SK-N-SH (cell line): ENCODE data around the gene PSEN2. TPM values are rescaled to one million over a fixed set of nuclear protein-coding genes. Genes with fewer than 3 reads are reported as not detected.

Experiments
- CTCF ChIA-PET: fragments of 300-600, 350-600 bp; formaldehyde crosslinking; extraction: SDS; loops from one replicate; lab custom pipeline; 2021; lab: Yijun Ruan, JAX
- POLR2A ChIA-PET: fragments of 350-600 bp; sonication (Branson Sonifier 250); formaldehyde crosslinking; extraction: SDS; loops from one replicate; lab custom pipeline; 2020; ENCODE audit warnings: antibody characterized with exemption, inconsistent platforms; lab: Yijun Ruan, JAX
- DNase-seq: peaks from one replicate; pipeline ENCODE4 v3.0.0; 2012
- H2AFZ ChIP-seq: fragments of 200-600 bp; sonication (generic); 2 replicates; pipeline ENCODE4 v1.8.1; 2016; ENCODE audit warnings: antibody characterized with exemption, mild to moderate bottlenecking, low read depth
- H3F3A ChIP-seq: fragments of 200-600 bp; sonication (generic); replicated peaks from 2 replicates; pipeline ENCODE3; 2016; ENCODE audit warnings: antibody characterized with exemption, mild to moderate bottlenecking; ENCODE audit not compliant: insufficient read depth
- H3K27ac ChIP-seq, 2 experiments: fragments of 200-500 bp in 1 of 2; fragments of 200-600 bp in 1 of 2; sonication (Bioruptor generic) in 1 of 2; sonication (generic), shearing (Covaris generic) in 1 of 2; 2 replicates each; pipeline versions ENCODE4 v1.5.1 to v1.6.1; 2014 to 2016; ENCODE audit warnings: low read depth in 2 of 2, inconsistent platforms in 1 of 2, low read length in 1 of 2, mild to moderate bottlenecking in 1 of 2, mixed read lengths in 1 of 2
- H3K27me3 ChIP-seq: fragments of 200-600 bp; sonication (generic), shearing (Covaris generic); 2 replicates; pipeline ENCODE4 v1.6.1; 2016; ENCODE audit warnings: mixed run types; ENCODE audit not compliant: insufficient read depth
- H3K36me3 ChIP-seq, 2 experiments: fragments of 200-500 bp in 1 of 2; fragments of 200-600 bp in 1 of 2; sonication (Bioruptor generic) in 1 of 2; sonication (generic) in 1 of 2; replicated peaks in 1 of 2; 2 replicates each; pipeline versions ENCODE3 to v1.5.1; 2014 to 2016; ENCODE audit warnings: low read length in 1 of 2, mild to moderate bottlenecking in 1 of 2; ENCODE audit not compliant: insufficient read depth in 2 of 2, control insufficient read depth in 1 of 2
- H3K4me1 ChIP-seq, 2 experiments: fragments of 200-500 bp in 1 of 2; fragments of 200-600 bp in 1 of 2; sonication (Bioruptor generic) in 1 of 2; sonication (generic), shearing (Covaris generic) in 1 of 2; 2 replicates each; pipeline versions ENCODE4 v1.5.1 to v1.6.1; 2014 to 2016; ENCODE audit warnings: low read depth in 1 of 2, low read length in 1 of 2, mixed run types in 1 of 2; ENCODE audit not compliant: insufficient read depth in 2 of 2, control insufficient read depth in 1 of 2
- H3K4me2 ChIP-seq: fragments of 200-600 bp; sonication (generic), shearing (Covaris generic); 2 replicates; pipeline ENCODE4 v1.6.1; 2017; ENCODE audit warnings: mixed run types
- H3K4me3 ChIP-seq, 2 experiments: fragments of 200-500 bp in 1 of 2; fragments of 200-600 bp in 1 of 2; sonication (Bioruptor generic) in 1 of 2; sonication (generic), shearing (Covaris generic) in 1 of 2; 2 replicates each; pipeline versions ENCODE4 v1.5.1 to v1.8.1; 2014 to 2016; ENCODE audit warnings: low read depth in 2 of 2, inconsistent platforms in 1 of 2, low read length in 1 of 2, mild to moderate bottlenecking in 1 of 2, mixed read lengths in 1 of 2, moderate library complexity in 1 of 2
- H3K79me2 ChIP-seq: fragments of 200-600 bp; sonication (generic); 2 replicates; pipeline ENCODE4 v1.8.1; 2017; ENCODE audit warnings: mild to moderate bottlenecking; ENCODE audit not compliant: insufficient read depth
- H3K9ac ChIP-seq: fragments of 200-600 bp; sonication (generic); 2 replicates; pipeline ENCODE4 v1.6.1; 2017; ENCODE audit warnings: mixed run types
- H3K9me2 ChIP-seq: fragments of 200-600 bp; sonication (generic); 2 replicates; pipeline ENCODE4 v1.6.1; 2017; ENCODE audit warnings: mixed run types
- H3K9me3 ChIP-seq: fragments of 200-600 bp; sonication (generic); 2 replicates; pipeline ENCODE4 v1.6.1; 2017; ENCODE audit warnings: mixed run types, mild to moderate bottlenecking, moderate library complexity
- H4K20me1 ChIP-seq: fragments of 200-600 bp; sonication (generic); 2 replicates; pipeline ENCODE4 v1.6.1; 2017; ENCODE audit warnings: mild to moderate bottlenecking, mixed run types; ENCODE audit not compliant: insufficient read depth
- CHD2 ChIP-seq: fragments of 150-350 bp; IDR thresholded peaks from 2 replicates; pipeline ENCODE4 v1.6.1; 2018; ENCODE audit warnings: low read length; ENCODE audit not compliant: partially characterized antibody
- ELF1 ChIP-seq: IDR thresholded peaks from 2 replicates; pipeline ENCODE4 v1.4.0; 2012
- EP300 ChIP-seq, 2 experiments: IDR thresholded peaks; 2 replicates each; pipeline versions ENCODE4 v1.4.0 to v1.6.1; 2012; ENCODE audit warnings: borderline replicate concordance in 1 of 2, low read depth in 1 of 2, low read length in 1 of 2
- EZH2phosphoT487 ChIP-seq: fragments of 200-600 bp; sonication (generic); IDR thresholded peaks from 2 replicates; pipeline ENCODE4 v1.6.1; 2017; ENCODE audit warnings: low read depth, mixed run types, mild to moderate bottlenecking, antibody characterized with exemption, moderate library complexity, borderline replicate concordance
- FOSL2 ChIP-seq: IDR thresholded peaks from 2 replicates; pipeline ENCODE4 v1.4.0; 2012; ENCODE audit warnings: low read depth, mild to moderate bottlenecking, moderate library complexity, borderline replicate concordance
- FOXJ3 ChIP-seq: sonication (generic); formaldehyde crosslinking; IDR thresholded peaks from 2 replicates; pipeline ENCODE4 v1.5.1; 2020; ENCODE audit warnings: mild to moderate bottlenecking, missing genetic modification reagents
- JUND ChIP-seq: IDR thresholded peaks from 2 replicates; pipeline ENCODE4 v1.4.0; 2012
- MXI1 ChIP-seq: IDR thresholded peaks from 2 replicates; pipeline ENCODE4 v1.6.1; 2012; ENCODE audit warnings: mild to moderate bottlenecking, low read depth, low read length, improper control_type of control experiment
- NFIC ChIP-seq: IDR thresholded peaks from 2 replicates; pipeline ENCODE4 v1.4.0; 2012; ENCODE audit warnings: borderline replicate concordance
- RFX5 ChIP-seq: IDR thresholded peaks from 2 replicates; pipeline ENCODE4 v1.6.1; 2012; ENCODE audit warnings: mild to moderate bottlenecking, improper control_type of control experiment, low read length
- SIN3A ChIP-seq: IDR thresholded peaks from 2 replicates; pipeline ENCODE4 v1.6.1; 2012; ENCODE audit warnings: low read depth, mild to moderate bottlenecking, low read length, moderate library complexity, borderline replicate concordance
- TCF12 ChIP-seq: IDR thresholded peaks from 2 replicates; pipeline ENCODE4 v1.4.0; 2012
- YY1 ChIP-seq: IDR thresholded peaks from 2 replicates; pipeline ENCODE4 v1.4.0; 2012; ENCODE audit warnings: low read depth, mild to moderate bottlenecking
- whole genome bisulfite sequencing: methylation state at CpG from one replicate; pipeline ENCODE4 v1.1.6; 2017; ENCODE audit warnings: low lambda C conversion rate; 5-methylcytosine and 5-hydroxymethylcytosine counted together
- polyA plus RNA-seq, 3 experiments: library from polyadenylated mRNA; depleted of rRNA; stranded (reverse); fragments of >200 nt; gene quantifications; 2 replicates each; pipeline ENCODE4 v1.2.3, GENCODE V29; 2012
- TF ChIP-seq, protein P1 (sequence below): fragments of 150-350 bp; IDR thresholded peaks from 2 replicates; pipeline ENCODE4 v1.6.1; 2017; ENCODE audit warnings: antibody characterized with exemption, low read length, low read depth, borderline replicate concordance
- TF ChIP-seq, protein P2 (sequence below): IDR thresholded peaks from 2 replicates; pipeline ENCODE4; 2012
- TF ChIP-seq, protein P3 (sequence below): fragments of 200-600 bp; sonication (generic); IDR thresholded peaks from 2 replicates; pipeline ENCODE4 v1.6.1; 2017; ENCODE audit warnings: antibody characterized with exemption, mild to moderate bottlenecking, moderate library complexity
- TF ChIP-seq, protein P4 (sequence below): IDR thresholded peaks from 2 replicates; pipeline ENCODE4 v1.4.0; 2012; ENCODE audit warnings: low read depth
- TF ChIP-seq, protein P5 (sequence below): fragments of 150-350 bp; IDR thresholded peaks from 2 replicates; pipeline ENCODE4 v1.6.1; 2016; ENCODE audit warnings: mild to moderate bottlenecking, low read depth, low read length

PSEN2 gene
- polyA plus RNA-seq, 1 of the 3 experiments (the other 2 are of a cell fraction) = 20.2 TPM

DNA sequence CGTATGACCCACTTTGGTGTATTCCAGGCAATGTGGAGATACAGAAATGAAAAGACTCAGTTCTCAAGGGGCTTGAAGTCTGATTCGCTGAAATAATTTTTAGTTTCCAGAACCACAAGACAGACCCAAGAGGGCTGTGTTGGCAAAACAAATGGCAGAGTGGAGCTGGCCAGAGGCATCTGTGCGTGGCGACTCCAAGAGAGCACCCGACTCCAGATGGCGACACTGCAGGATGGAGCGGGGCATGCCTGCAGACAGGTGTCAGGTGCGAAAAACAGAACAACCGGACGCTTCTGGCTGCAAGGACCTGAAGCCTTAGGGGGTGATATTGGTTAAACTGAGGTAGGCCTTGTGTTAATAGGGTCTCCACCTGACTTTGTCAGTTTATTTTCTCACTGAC, 38.0 kb downstream of the PSEN2 start:
- Histone ChIP-seq H4K20me1 (no peaks in the 10 kb centered on the region), H3K4me2 (no peak overlapping the region), H3K27ac (no peak overlapping the region), H3F3A (no peaks in the 10 kb centered on the region), H3K36me3 (no peaks in the 10 kb centered on the region), H2AFZ (no peak overlapping the region), H3K4me3 (no peak overlapping the region), H3K27me3 (no peaks in the 10 kb centered on the region), H3K9me3 (no peaks in the 10 kb centered on the region), H3K4me1 (no peaks in the 10 kb centered on the region; a peak in 1 of 4 replicates), H3K9ac (no peak overlapping the region), H3K9me2 (no peaks in the 10 kb centered on the region), H3K79me2 (no peaks in the 10 kb centered on the region)
- CTCF ChIA-PET = no interaction called here
- TF ChIP-seq EP300 (IDR thresholded peaks at IDR 0.05; ENCODE audit: borderline replicate concordance in 1 of 2, low read depth in 1 of 2, low read length in 1 of 2) = no peak
- TF ChIP-seq, protein P1, sequence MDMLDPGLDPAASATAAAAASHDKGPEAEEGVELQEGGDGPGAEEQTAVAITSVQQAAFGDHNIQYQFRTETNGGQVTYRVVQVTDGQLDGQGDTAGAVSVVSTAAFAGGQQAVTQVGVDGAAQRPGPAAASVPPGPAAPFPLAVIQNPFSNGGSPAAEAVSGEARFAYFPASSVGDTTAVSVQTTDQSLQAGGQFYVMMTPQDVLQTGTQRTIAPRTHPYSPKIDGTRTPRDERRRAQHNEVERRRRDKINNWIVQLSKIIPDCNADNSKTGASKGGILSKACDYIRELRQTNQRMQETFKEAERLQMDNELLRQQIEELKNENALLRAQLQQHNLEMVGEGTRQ = no peak
- TF ChIP-seq RFX5 = no peak
- TF ChIP-seq JUND = no peak
- TF ChIP-seq, protein P2, sequence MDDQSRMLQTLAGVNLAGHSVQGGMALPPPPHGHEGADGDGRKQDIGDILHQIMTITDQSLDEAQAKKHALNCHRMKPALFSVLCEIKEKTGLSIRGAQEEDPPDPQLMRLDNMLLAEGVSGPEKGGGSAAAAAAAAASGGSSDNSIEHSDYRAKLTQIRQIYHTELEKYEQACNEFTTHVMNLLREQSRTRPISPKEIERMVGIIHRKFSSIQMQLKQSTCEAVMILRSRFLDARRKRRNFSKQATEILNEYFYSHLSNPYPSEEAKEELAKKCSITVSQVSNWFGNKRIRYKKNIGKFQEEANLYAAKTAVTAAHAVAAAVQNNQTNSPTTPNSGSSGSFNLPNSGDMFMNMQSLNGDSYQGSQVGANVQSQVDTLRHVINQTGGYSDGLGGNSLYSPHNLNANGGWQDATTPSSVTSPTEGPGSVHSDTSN = no peak
- TF ChIP-seq TCF12 = no peak
- TF ChIP-seq, protein P3, sequence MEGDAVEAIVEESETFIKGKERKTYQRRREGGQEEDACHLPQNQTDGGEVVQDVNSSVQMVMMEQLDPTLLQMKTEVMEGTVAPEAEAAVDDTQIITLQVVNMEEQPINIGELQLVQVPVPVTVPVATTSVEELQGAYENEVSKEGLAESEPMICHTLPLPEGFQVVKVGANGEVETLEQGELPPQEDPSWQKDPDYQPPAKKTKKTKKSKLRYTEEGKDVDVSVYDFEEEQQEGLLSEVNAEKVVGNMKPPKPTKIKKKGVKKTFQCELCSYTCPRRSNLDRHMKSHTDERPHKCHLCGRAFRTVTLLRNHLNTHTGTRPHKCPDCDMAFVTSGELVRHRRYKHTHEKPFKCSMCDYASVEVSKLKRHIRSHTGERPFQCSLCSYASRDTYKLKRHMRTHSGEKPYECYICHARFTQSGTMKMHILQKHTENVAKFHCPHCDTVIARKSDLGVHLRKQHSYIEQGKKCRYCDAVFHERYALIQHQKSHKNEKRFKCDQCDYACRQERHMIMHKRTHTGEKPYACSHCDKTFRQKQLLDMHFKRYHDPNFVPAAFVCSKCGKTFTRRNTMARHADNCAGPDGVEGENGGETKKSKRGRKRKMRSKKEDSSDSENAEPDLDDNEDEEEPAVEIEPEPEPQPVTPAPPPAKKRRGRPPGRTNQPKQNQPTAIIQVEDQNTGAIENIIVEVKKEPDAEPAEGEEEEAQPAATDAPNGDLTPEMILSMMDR = no peak
- WGBS = 95% methylated on average over 10 of the region's 10 CpGs
- POLR2A ChIA-PET = no interaction called here
- no peak for DNase-seq

DNA sequence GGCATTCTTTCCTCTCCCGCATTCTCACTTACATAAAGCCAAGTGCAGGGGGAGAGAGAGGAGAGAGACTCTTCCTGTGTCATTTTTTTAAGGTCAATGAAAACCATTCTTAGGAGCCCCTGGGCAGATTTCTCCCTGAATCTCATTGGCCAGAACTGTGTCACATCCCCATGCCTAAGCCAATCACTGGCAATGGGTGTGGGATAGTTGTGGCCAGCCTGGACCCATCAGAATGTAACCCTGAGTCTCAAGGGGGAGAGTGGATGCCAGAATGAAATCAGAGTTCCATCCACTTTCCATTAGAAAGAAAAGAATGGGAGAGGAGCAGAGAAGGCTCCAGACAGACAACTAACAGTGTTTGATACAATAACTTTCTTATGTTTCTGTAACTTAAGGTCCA, 38.5 kb downstream of the PSEN2 start:
- no peaks in the 10 kb centered on the region for H3K36me3 ChIP-seq
- WGBS = 100% methylated on average over 1 of the region's 1 CpG
- no peaks in the 10 kb centered on the region for H3K79me2 ChIP-seq
- ChIA-PET CTCF (no interaction called here), POLR2A (no interaction called here)
- H3K27me3 ChIP-seq = no peaks in the 10 kb centered on the region
- no peak for DNase-seq
- no peak overlapping the region for H2AFZ ChIP-seq
- H3K4me3 ChIP-seq = no peak overlapping the region
- H3K9me2 ChIP-seq = no peaks in the 10 kb centered on the region
- TF ChIP-seq EZH2phosphoT487 (no peak), ELF1 (no peak), FOSL2 (no peak), NFIC (no peak), FOXJ3 (CRISPR knock-in tag) (no peak), YY1 (no peak), TCF12 (no peak), MXI1 (no peak), CHD2 (no peak), SIN3A (no peak)
- TF ChIP-seq, protein P3 = no peak
- TF ChIP-seq, protein P2 = no peak
- TF ChIP-seq, protein P4, sequence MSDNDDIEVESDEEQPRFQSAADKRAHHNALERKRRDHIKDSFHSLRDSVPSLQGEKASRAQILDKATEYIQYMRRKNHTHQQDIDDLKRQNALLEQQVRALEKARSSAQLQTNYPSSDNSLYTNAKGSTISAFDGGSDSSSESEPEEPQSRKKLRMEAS = no peak
- TF ChIP-seq, protein P5, sequence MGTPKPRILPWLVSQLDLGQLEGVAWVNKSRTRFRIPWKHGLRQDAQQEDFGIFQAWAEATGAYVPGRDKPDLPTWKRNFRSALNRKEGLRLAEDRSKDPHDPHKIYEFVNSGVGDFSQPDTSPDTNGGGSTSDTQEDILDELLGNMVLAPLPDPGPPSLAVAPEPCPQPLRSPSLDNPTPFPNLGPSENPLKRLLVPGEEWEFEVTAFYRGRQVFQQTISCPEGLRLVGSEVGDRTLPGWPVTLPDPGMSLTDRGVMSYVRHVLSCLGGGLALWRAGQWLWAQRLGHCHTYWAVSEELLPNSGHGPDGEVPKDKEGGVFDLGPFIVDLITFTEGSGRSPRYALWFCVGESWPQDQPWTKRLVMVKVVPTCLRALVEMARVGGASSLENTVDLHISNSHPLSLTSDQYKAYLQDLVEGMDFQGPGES = no peak
- no peaks in the 10 kb centered on the region for H3K9me3 ChIP-seq
- no peak overlapping the region for H3K4me2 ChIP-seq
- H3K27ac ChIP-seq = no peak overlapping the region
- no peaks in the 10 kb centered on the region for H3F3A ChIP-seq
- no peaks in the 10 kb centered on the region; a peak in 1 of 4 replicates for H3K4me1 ChIP-seq
- H4K20me1 ChIP-seq = no peaks in the 10 kb centered on the region
- no peak overlapping the region for H3K9ac ChIP-seq
